ENCODE results near the gene EPB41L4B.
"Not testable (repeated sequence)": the region's sequence is repeated elsewhere in the genome, so short reads cannot be mapped to it uniquely, and the experiment has no call there.

The EPB41L4B gene

DNA sequence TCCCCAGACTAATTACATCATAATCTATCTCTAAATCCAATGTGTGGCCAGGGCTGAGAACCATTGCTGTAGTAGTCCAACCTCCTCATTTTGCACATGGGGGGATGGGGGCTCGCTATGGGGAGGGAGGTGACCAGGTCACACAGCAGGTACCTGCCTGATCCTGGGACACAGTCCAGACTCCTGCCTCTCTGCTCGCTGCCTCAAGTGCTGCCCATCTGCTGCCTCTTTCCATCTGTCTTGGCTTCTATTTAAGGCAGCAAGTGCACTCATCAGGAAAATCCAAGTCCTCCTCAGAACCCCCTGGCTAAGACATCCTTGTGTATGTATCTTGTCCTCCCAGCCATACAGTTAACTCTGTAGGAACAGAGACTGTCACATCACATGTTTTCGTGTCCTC is 96.1 kb downstream of the EPB41L4B start:
- Histone ChIP-seq H3K9ac (no peak overlapping the region), H3K79me2 (ENCODE audit: insufficient read depth, low read depth) (no peaks in the 10 kb centered on the region), H4K20me1 (ENCODE audit: insufficient read depth) (no peaks in the 10 kb centered on the region), H3K4me3 (IDR thresholded peaks at IDR 0.05; ENCODE audit: insufficient read depth, low read depth, low read length) (no peak overlapping the region), H2AFZ (ENCODE audit: low read depth) (no peak overlapping the region), H3K4me2 (no peak overlapping the region), H3K36me3 (ENCODE audit: insufficient read depth) (no peaks in the 10 kb centered on the region), H3K27ac (no peak overlapping the region), H3K27me3 (ENCODE audit: insufficient read depth, low read depth) (no peaks in the 10 kb centered on the region), H3K4me1 (ENCODE audit: low read depth, poor library complexity, severe bottlenecking) (no peaks in the 10 kb centered on the region)
- TF ChIP-seq, protein P1, sequence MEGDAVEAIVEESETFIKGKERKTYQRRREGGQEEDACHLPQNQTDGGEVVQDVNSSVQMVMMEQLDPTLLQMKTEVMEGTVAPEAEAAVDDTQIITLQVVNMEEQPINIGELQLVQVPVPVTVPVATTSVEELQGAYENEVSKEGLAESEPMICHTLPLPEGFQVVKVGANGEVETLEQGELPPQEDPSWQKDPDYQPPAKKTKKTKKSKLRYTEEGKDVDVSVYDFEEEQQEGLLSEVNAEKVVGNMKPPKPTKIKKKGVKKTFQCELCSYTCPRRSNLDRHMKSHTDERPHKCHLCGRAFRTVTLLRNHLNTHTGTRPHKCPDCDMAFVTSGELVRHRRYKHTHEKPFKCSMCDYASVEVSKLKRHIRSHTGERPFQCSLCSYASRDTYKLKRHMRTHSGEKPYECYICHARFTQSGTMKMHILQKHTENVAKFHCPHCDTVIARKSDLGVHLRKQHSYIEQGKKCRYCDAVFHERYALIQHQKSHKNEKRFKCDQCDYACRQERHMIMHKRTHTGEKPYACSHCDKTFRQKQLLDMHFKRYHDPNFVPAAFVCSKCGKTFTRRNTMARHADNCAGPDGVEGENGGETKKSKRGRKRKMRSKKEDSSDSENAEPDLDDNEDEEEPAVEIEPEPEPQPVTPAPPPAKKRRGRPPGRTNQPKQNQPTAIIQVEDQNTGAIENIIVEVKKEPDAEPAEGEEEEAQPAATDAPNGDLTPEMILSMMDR (conservative IDR thresholded peaks at IDR 0.05; ENCODE audit: low read depth, low read length), result no peak

DNA sequence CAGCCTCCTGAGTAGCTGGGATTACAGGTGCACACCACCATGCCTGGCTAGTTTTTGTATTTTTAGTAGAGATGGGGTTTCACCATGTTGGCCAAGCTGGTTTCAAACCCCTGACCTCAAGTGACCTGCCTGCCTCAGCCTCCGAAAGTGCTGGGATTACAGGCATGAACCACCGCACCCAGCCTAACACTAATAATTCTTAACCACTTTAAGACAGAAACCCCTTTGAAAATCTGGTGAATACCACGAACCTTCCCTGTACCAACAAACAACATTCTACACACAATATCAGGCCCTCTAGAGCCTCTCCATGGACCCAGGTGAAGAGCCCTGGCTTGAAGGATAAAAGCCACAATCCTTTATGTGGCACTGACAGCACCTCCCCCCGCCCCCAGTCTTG is 102.6 kb downstream of the EPB41L4B start:
- H3K4me1 ChIP-seq (ENCODE audit: low read depth, poor library complexity, severe bottlenecking), result peaks cover 26% of the 10 kb centered on the region
- H3K4me3 ChIP-seq (IDR thresholded peaks at IDR 0.05; ENCODE audit: insufficient read depth, low read depth, low read length); H3K27ac ChIP-seq; H2AFZ ChIP-seq (ENCODE audit: low read depth); H3K36me3 ChIP-seq (ENCODE audit: insufficient read depth); H3K9ac ChIP-seq; H4K20me1 ChIP-seq (ENCODE audit: insufficient read depth); H3K27me3 ChIP-seq (ENCODE audit: insufficient read depth, low read depth); H3K79me2 ChIP-seq (ENCODE audit: insufficient read depth, low read depth): not testable (repeated sequence)
- peak overlapping the region; percentile 15; the same call in 1 of the 2 replicates for H3K4me2 ChIP-seq

DNA sequence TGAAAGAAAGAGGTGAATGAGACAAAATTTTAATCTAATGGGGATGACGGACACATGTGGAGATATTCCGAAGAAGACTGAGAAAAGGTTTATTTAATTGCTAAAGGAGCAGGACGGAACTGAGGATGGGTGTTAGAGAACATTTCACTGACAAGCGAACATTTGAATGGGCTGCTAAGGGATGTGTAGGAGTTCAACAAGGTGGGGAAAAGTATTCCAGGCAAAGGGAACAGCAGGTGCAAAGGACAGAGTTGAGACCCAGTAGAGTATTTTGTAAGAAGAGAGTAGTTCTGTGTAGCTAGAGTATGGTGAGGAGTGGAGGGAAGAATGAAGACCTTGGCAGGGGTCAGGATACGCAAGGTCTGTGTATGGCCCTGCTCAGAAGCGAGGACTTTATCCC is 106.4 kb downstream of the EPB41L4B start:
- H3K36me3 ChIP-seq (ENCODE audit: insufficient read depth), result no peaks in the 10 kb centered on the region
- no peak overlapping the region for H3K4me2 ChIP-seq

DNA sequence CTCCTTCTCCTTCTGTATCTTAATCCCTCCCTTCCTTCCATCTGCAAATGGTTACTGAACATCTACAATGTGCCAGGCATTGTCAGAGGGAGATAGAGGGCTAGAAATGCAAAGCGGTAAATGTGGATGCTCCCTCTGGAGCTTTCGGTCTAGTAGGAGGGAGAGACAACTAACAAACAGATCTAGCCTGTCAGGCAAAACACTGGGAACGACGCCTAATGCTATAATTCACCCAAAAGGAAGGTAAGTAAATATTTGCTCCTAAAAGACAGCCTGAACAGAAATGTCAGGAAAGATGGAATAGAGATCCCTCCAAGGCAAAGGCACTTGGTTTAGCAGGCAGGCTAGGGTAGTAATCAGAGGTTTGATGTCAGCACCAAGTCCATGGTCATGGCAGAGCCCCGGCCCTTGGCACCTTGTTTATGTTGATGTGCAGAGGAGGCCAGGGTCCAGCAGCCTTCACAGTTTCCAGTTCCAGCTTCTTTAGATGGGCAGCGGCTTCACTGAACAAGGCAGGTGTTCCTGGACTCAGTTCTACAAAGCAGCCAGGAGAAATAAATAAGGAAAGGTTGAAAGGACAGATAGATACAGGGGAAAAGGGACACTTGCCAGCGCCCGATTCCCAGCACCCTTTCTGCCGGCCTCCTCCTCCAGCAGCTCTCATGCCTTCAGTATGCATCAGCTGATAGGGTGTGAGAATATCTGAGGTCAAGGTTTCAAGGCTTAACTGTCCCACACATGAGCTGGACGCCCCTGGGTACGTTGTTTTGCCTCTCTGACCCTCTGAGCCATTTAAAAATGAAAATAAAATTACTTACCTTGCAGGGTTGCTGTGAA is 107.4 kb downstream of the EPB41L4B start:
- Histone ChIP-seq H3K4me3 (IDR thresholded peaks at IDR 0.05; ENCODE audit: insufficient read depth, low read depth, low read length) (no peak overlapping the region), H4K20me1 (ENCODE audit: insufficient read depth) (no peaks in the 10 kb centered on the region), H3K36me3 (ENCODE audit: insufficient read depth) (no peaks in the 10 kb centered on the region), H3K79me2 (ENCODE audit: insufficient read depth, low read depth) (no peaks in the 10 kb centered on the region), H2AFZ (ENCODE audit: low read depth) (no peak overlapping the region), H3K4me1 (ENCODE audit: low read depth, poor library complexity, severe bottlenecking) (peaks cover 15% of the 10 kb centered on the region), H3K27ac (no peak overlapping the region), H3K9ac (no peak overlapping the region), H3K27me3 (ENCODE audit: insufficient read depth, low read depth) (no peaks in the 10 kb centered on the region), H3K4me2 (no peak overlapping the region)
- TF ChIP-seq, protein P1 (conservative IDR thresholded peaks at IDR 0.05; ENCODE audit: low read depth, low read length), result no peak

More for the DNA sequence above, 106.4 kb downstream of the EPB41L4B start:
- Histone ChIP-seq H2AFZ (ENCODE audit: low read depth) (no peak overlapping the region), H3K27ac (no peak overlapping the region), H3K9ac (no peak overlapping the region), H3K4me1 (ENCODE audit: low read depth, poor library complexity, severe bottlenecking) (peaks cover 24% of the 10 kb centered on the region), H3K27me3 (ENCODE audit: insufficient read depth, low read depth) (no peaks in the 10 kb centered on the region), H3K4me3 (IDR thresholded peaks at IDR 0.05; ENCODE audit: insufficient read depth, low read depth, low read length) (no peak overlapping the region), H4K20me1 (ENCODE audit: insufficient read depth) (no peaks in the 10 kb centered on the region), H3K79me2 (ENCODE audit: insufficient read depth, low read depth) (no peaks in the 10 kb centered on the region)
- TF ChIP-seq, protein P1 (conservative IDR thresholded peaks at IDR 0.05; ENCODE audit: low read depth, low read length), result no peak

DNA sequence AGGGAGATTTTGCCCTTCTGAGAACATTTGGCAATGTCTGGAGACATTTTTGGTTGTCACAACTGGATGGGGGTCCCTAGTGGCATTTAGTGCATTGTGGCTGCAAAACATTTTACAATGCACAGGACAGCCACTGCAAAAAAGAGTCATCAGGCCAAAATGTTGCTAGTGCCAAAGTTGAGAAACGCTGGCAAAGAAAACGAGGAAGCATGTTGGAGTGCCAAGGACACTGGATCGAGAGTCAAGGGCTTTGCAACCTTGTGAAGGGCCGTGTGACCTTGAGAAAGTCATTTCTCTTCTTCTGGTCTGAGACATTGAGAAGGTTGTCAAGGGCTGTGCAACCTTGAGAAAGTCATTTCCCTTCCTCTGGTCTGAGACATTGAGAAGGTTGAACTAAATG is 108.1 kb downstream of the EPB41L4B start:
- Histone ChIP-seq H3K4me2 (no peak overlapping the region), H2AFZ (ENCODE audit: low read depth) (no peak overlapping the region), H3K27me3 (ENCODE audit: insufficient read depth, low read depth) (no peaks in the 10 kb centered on the region), H3K36me3 (ENCODE audit: insufficient read depth) (no peaks in the 10 kb centered on the region), H3K27ac (no peak overlapping the region), H3K4me1 (ENCODE audit: low read depth, poor library complexity, severe bottlenecking) (peaks cover 8% of the 10 kb centered on the region), H3K79me2 (ENCODE audit: insufficient read depth, low read depth) (no peaks in the 10 kb centered on the region), H4K20me1 (ENCODE audit: insufficient read depth) (no peaks in the 10 kb centered on the region), H3K9ac (no peak overlapping the region), H3K4me3 (IDR thresholded peaks at IDR 0.05; ENCODE audit: insufficient read depth, low read depth, low read length) (no peak overlapping the region)
- TF ChIP-seq, protein P1 (conservative IDR thresholded peaks at IDR 0.05; ENCODE audit: low read depth, low read length), result no peak
